ENCODE results near the gene ZBTB32. TPM values are rescaled to one million over a fixed set of nuclear protein-coding genes. Genes with fewer than 3 reads are reported as not detected.

ZBTB32 gene
- total and polyA plus RNA-seq, 9 donors = 0.41 TPM; not detected in 8

- TF ChIP-seq POLR2A (IDR thresholded peaks at IDR 0.05) = no peak
- peak; percentile 77 to 93 (median 86) for TF ChIP-seq CTCF (IDR thresholded peaks at IDR 0.05)
- no peak for TF ChIP-seq EP300 (IDR thresholded peaks at IDR 0.05)
- peak; percentile 79 to 95 (median 88) for DNase-seq
- Histone ChIP-seq H3K27me3 (no peaks in the 10 kb centered on the region), H3K27ac (peak overlapping the region; percentile 85 to 96), H3K4me3 (peak overlapping the region; percentile 84), H3K36me3 (no peaks in the 10 kb centered on the region), H3K9me3 (no peaks in the 10 kb centered on the region), H3K4me1 (ENCODE audit: insufficient read depth) (peaks cover 10% of the 10 kb centered on the region)
- 0 to 1% (median 0%) methylated on average over 73 to 77 of the region's 77 CpGs for WGBS, 3 donors
- intact Hi-C loops (cut with DNase I) = loop anchor here (2.0 to 10.0 kb wide), 4 partner anchors 22 to 170 kb away; partner anchors contain the start of genes TMEM147 (in 2 of the 4), HSPB6 (in 1 of the 4) and PRODH2 (in 1 of the 4)
Measured at GRCh38 chr19:35716801-35717664, 12.7 kb downstream of the ZBTB32 start.

- WGBS, 3 donors = 1 to 2% (median 1%) methylated on average over 26 to 99 of the region's 109 CpGs
- Histone ChIP-seq H3K4me3 (peak within 1 kb of the TSS; percentile 84), H3K9me3 (no peaks in the 10 kb centered on the region), H3K27ac (peak within 1 kb of the TSS; percentile 85 to 96), H3K36me3 (no peaks in the 10 kb centered on the region), H3K27me3 (no peaks in the 10 kb centered on the region), H3K4me1 (ENCODE audit: insufficient read depth) (peaks cover 10% of the 10 kb centered on the region)
- intact Hi-C loops (cut with DNase I) = loop anchor here (2.0 to 10.0 kb wide), 4 partner anchors 23 to 171 kb away; partner anchors contain the start of genes TMEM147 (in 2 of the 4), HSPB6 (in 1 of the 4) and PRODH2 (in 1 of the 4)
- DNase-seq = peak in 4 of 5 donors; percentile 94 to 96 (median 96)
- TF ChIP-seq POLR2A (IDR thresholded peaks at IDR 0.05) (no peak), EP300 (IDR thresholded peaks at IDR 0.05) (no peak), CTCF (IDR thresholded peaks at IDR 0.05) (no peak)
Measured at GRCh38 chr19:35717665-35718344, 13.4 kb downstream of the ZBTB32 start, which contains the start of gene KMT2B. TSS of gene KMT2B (plus strand) at chr19:35718003. CDS start at chr19:35718019, 16 bp downstream.

GRCh38 chr19:35718345-35719041 lies 14.1 kb downstream of the ZBTB32 start:
- H3K36me3 ChIP-seq = no peaks in the 10 kb centered on the region
- H3K4me3 ChIP-seq = peak overlapping the region; percentile 84
- DNase-seq = peak in 4 of 5 donors; percentile 49 to 73 (median 70)
- no peak for TF ChIP-seq EP300 (IDR thresholded peaks at IDR 0.05)
- no peak for TF ChIP-seq CTCF (IDR thresholded peaks at IDR 0.05)
- no peak for TF ChIP-seq POLR2A (IDR thresholded peaks at IDR 0.05)
- 0 to 1% (median 1%) methylated on average over 27 to 42 of the region's 42 CpGs for WGBS, 3 donors
- peak overlapping the region; percentile 68 to 85 for H3K27ac ChIP-seq
- intact Hi-C loops (cut with DNase I) = loop anchor here in 3 of 4 donors (5.0 to 10.0 kb wide), 2 partner anchors 96 to 171 kb away; partner anchors contain the start of genes TMEM147 (in 2 of the 3) and PRODH2 (in 1 of the 3)
- no peaks in the 10 kb centered on the region for H3K27me3 ChIP-seq
- no peaks in the 10 kb centered on the region for H3K9me3 ChIP-seq
- H3K4me1 ChIP-seq (ENCODE audit: insufficient read depth) = peaks cover 10% of the 10 kb centered on the region

Measured in ovary (tissue), 9 donors.